Measurements from ENCODE around the gene TRAF3.

The TRAF3 gene

GRCh38 chr14:102951799-102952198 lies 174.6 kb downstream of the TRAF3 start:
- no peak overlapping the region for H3K9ac ChIP-seq (ENCODE audit: low read length)
- H4K20me1 ChIP-seq (ENCODE audit: insufficient read depth, low read length) = no peaks in the 10 kb centered on the region
- no peaks in the 10 kb centered on the region for H3K79me2 ChIP-seq (ENCODE audit: insufficient read depth, low read length)
- no peak overlapping the region for H2AFZ ChIP-seq (ENCODE audit: low read length)
- H3K4me2 ChIP-seq (ENCODE audit: low read length) = no peak overlapping the region
- H3K36me3 ChIP-seq (ENCODE audit: insufficient read depth, low read length) = no peaks in the 10 kb centered on the region; the same call in 1 of the 2 replicates
- no peak overlapping the region for H3K4me3 ChIP-seq (ENCODE audit: low read depth, low read length, poor library complexity, severe bottlenecking)
- peak overlapping the region; percentile 97 for H3K27ac ChIP-seq (ENCODE audit: low read depth, low read length, poor library complexity, severe bottlenecking)
- no peaks in the 10 kb centered on the region for H3K27me3 ChIP-seq (ENCODE audit: insufficient read depth, low read length)
- H3K4me1 ChIP-seq (ENCODE audit: insufficient read depth, low read length, severe bottlenecking) = peaks cover 84% of the 10 kb centered on the region
- H3K9me3 ChIP-seq (ENCODE audit: low read length) = no peaks in the 10 kb centered on the region
- H3F3A ChIP-seq (ENCODE audit: insufficient read depth, low read length) = no peaks in the 10 kb centered on the region
- H3K9me2 ChIP-seq (ENCODE audit: low read depth, low read length) = no peaks in the 10 kb centered on the region
- TF ChIP-seq CTCF (IDR thresholded peaks at IDR 0.05; ENCODE audit: low read length) (no peak), EZH2 (IDR thresholded peaks at IDR 0.05; ENCODE audit: borderline replicate concordance, low read length) (no peak)

DNA sequence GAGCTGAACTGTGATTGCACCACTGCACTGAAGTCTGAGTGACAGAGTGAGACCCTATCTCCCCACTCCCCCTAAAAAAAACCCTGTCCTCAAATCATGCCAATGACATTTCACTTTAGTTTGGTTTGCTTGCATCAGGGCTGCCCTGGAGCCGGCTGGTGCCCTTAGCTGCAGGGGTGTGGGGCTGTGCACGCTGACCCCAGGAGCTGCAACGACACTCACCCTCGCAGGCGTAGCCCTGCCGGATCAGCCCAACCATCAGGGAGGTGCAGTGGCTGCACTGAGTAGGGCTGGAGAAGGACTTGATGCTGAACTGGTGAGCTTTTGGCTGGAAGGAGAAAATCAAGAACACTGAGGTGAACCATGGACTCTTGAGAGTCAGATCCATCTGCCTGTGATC lies 175.0 kb downstream of the TRAF3 start:
- H3K27ac ChIP-seq (ENCODE audit: low read depth, low read length, poor library complexity, severe bottlenecking) = peak overlapping the region; percentile 97
- H3F3A ChIP-seq (ENCODE audit: insufficient read depth, low read length) = no peaks in the 10 kb centered on the region
- no peaks in the 10 kb centered on the region for H4K20me1 ChIP-seq (ENCODE audit: insufficient read depth, low read length)
- H2AFZ ChIP-seq (ENCODE audit: low read length) = no peak overlapping the region
- H3K9me2 ChIP-seq (ENCODE audit: low read depth, low read length) = no peaks in the 10 kb centered on the region
- H3K36me3 ChIP-seq (ENCODE audit: insufficient read depth, low read length) = no peaks in the 10 kb centered on the region; the same call in 1 of the 2 replicates
- no peak overlapping the region for H3K4me3 ChIP-seq (ENCODE audit: low read depth, low read length, poor library complexity, severe bottlenecking)
- H3K79me2 ChIP-seq (ENCODE audit: insufficient read depth, low read length) = no peaks in the 10 kb centered on the region
- H3K27me3 ChIP-seq (ENCODE audit: insufficient read depth, low read length) = no peaks in the 10 kb centered on the region
- H3K4me1 ChIP-seq (ENCODE audit: insufficient read depth, low read length, severe bottlenecking) = peaks cover 79% of the 10 kb centered on the region
- TF ChIP-seq EZH2 (IDR thresholded peaks at IDR 0.05; ENCODE audit: borderline replicate concordance, low read length) (no peak), CTCF (IDR thresholded peaks at IDR 0.05; ENCODE audit: low read length) (no peak)
- H3K4me2 ChIP-seq (ENCODE audit: low read length) = no peak overlapping the region; the same call in 1 of the 2 replicates
- H3K9ac ChIP-seq (ENCODE audit: low read length) = peak overlapping the region; percentile 35; the same call in 1 of the 2 replicates
- no peaks in the 10 kb centered on the region for H3K9me3 ChIP-seq (ENCODE audit: low read length)

DNA sequence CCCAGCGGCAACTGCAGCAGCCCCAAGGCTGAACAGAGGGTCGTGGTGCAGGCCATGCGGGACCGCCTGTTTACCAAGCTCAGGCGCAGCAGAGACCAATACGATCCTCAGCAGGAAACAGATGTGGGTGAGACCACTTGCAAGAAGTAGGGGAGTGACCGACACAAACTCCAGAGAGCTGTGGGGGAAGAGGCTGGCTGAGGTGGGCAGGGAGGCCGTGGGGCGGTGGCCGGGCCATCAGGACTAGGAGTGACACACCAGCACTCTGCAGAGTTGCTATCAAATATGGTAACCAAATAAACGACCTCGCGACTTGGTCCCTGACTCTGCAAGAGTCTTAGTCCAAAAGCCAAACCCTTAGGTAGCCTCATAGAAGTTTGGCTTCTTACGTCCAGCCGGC lies 175.9 kb downstream of the TRAF3 start:
- Histone ChIP-seq H3K36me3 (ENCODE audit: insufficient read depth, low read length) (no peaks in the 10 kb centered on the region; the same call in 1 of the 2 replicates), H3K4me1 (ENCODE audit: insufficient read depth, low read length, severe bottlenecking) (peaks cover 73% of the 10 kb centered on the region), H3K27me3 (ENCODE audit: insufficient read depth, low read length) (no peaks in the 10 kb centered on the region)

More for the DNA sequence above, 175.9 kb downstream of the TRAF3 start:
- Histone ChIP-seq H3K9me2 (ENCODE audit: low read depth, low read length) (no peaks in the 10 kb centered on the region), H3K9ac (ENCODE audit: low read length) (peak overlapping the region; percentile 35), H2AFZ (ENCODE audit: low read length) (no peak overlapping the region), H3K4me3 (ENCODE audit: low read depth, low read length, poor library complexity, severe bottlenecking) (no peak overlapping the region), H3K79me2 (ENCODE audit: insufficient read depth, low read length) (no peaks in the 10 kb centered on the region), H3K4me2 (ENCODE audit: low read length) (peak overlapping the region; percentile 38), H4K20me1 (ENCODE audit: insufficient read depth, low read length) (no peaks in the 10 kb centered on the region), H3K27ac (ENCODE audit: low read depth, low read length, poor library complexity, severe bottlenecking) (peak overlapping the region; percentile 97), H3F3A (ENCODE audit: insufficient read depth, low read length) (no peaks in the 10 kb centered on the region), H3K9me3 (ENCODE audit: low read length) (no peaks in the 10 kb centered on the region)
- no peak for TF ChIP-seq CTCF (IDR thresholded peaks at IDR 0.05; ENCODE audit: low read length)
- no peak for TF ChIP-seq EZH2 (IDR thresholded peaks at IDR 0.05; ENCODE audit: borderline replicate concordance, low read length)

Measured in OCI-LY1 (cell line).